ENCODE measurements around the gene RNF217. TPM values are rescaled to one million over a fixed set of nuclear protein-coding genes. Genes with fewer than 3 reads are reported as not detected.

RNF217 gene
- polyA plus RNA-seq, 1 donor (not counting 4 experiments of a cell fraction or from before 2014, with no cell fraction given), result 44.0 TPM

GRCh38 chr6:125138083-125138482 lies 175.8 kb downstream of the RNF217 start:
- Histone ChIP-seq H3K9me3 (ENCODE audit: control insufficient read depth, low read depth, low read length) (no peaks in the 10 kb centered on the region), H3K4me3 (ENCODE audit: control insufficient read depth in 2 of 3, extremely low read depth in 1 of 3, insufficient read depth in 2 of 3, low read depth in 1 of 3, low read length in 3 of 3) (no peak overlapping the region), H3K27ac (ENCODE audit: control insufficient read depth, insufficient read depth, low read length) (no peak overlapping the region), H3K79me2 (ENCODE audit: control insufficient read depth, insufficient read depth, low read length) (no peaks in the 10 kb centered on the region), H2AFZ (ENCODE audit: control insufficient read depth, low read length) (no peak overlapping the region), H4K20me1 (ENCODE audit: control insufficient read depth, extremely low read depth, insufficient read depth, low read length) (no peaks in the 10 kb centered on the region), H3K4me1 (ENCODE audit: control insufficient read depth, extremely low read depth, insufficient read depth, low read length) (no peaks in the 10 kb centered on the region), H3K9me1 (ENCODE audit: control insufficient read depth, extremely low read depth, insufficient read depth, low read length) (no peaks in the 10 kb centered on the region), H3K4me2 (ENCODE audit: control insufficient read depth, extremely low read depth, insufficient read depth, low read depth, low read length) (no peak overlapping the region), H3K36me3 (ENCODE audit: control insufficient read depth in 2 of 2, extremely low read depth in 1 of 2, insufficient read depth in 2 of 2, low read length in 2 of 2) (no peaks in the 10 kb centered on the region), H3K9ac (ENCODE audit: control insufficient read depth, extremely low read depth, insufficient read depth, low read length) (no peak overlapping the region), H3K27me3 (ENCODE audit: control insufficient read depth, extremely low read depth, insufficient read depth, low read length) (no peaks in the 10 kb centered on the region)
- FAIRE-seq (no peak), DNase-seq (ENCODE audit: low read depth, low spot score) (no peak)
- dilution Hi-C loops (cut with MboI; ENCODE audit: extremely low pct_ligation_motif_present, low sequenced_read_pairs), result no loop called here
- TF ChIP-seq CTCF (optimal IDR thresholded peaks at IDR 0.05 in 1 of 3, IDR thresholded peaks at IDR 0.05 in 1 of 3, conservative IDR thresholded peaks at IDR 0.05 in 1 of 3; ENCODE audit: extremely low read depth in 1 of 3, insufficient read depth in 2 of 3, low read length in 3 of 3) (no peak), EZH2 (IDR thresholded peaks at IDR 0.05; ENCODE audit: low read length) (no peak)

GRCh38 chr6:125140808-125141207 lies 178.6 kb downstream of the RNF217 start:
- H3K79me2 ChIP-seq (ENCODE audit: control insufficient read depth, insufficient read depth, low read length), result no peaks in the 10 kb centered on the region
- H3K4me2 ChIP-seq (ENCODE audit: control insufficient read depth, extremely low read depth, insufficient read depth, low read depth, low read length), result no peak overlapping the region
- dilution Hi-C loops (cut with MboI; ENCODE audit: extremely low pct_ligation_motif_present, low sequenced_read_pairs), result no loop called here
- DNase-seq (ENCODE audit: low read depth, low spot score) (no peak), FAIRE-seq (no peak)
- no peaks in the 10 kb centered on the region for H3K36me3 ChIP-seq (ENCODE audit: control insufficient read depth in 2 of 2, extremely low read depth in 1 of 2, insufficient read depth in 2 of 2, low read length in 2 of 2)
- no peaks in the 10 kb centered on the region for H3K27me3 ChIP-seq (ENCODE audit: control insufficient read depth, extremely low read depth, insufficient read depth, low read length)
- H3K27ac ChIP-seq (ENCODE audit: control insufficient read depth, insufficient read depth, low read length), result no peak overlapping the region
- H2AFZ ChIP-seq (ENCODE audit: control insufficient read depth, low read length), result peak overlapping the region; percentile 16
- no peak for TF ChIP-seq CTCF (optimal IDR thresholded peaks at IDR 0.05 in 1 of 3, IDR thresholded peaks at IDR 0.05 in 1 of 3, conservative IDR thresholded peaks at IDR 0.05 in 1 of 3; ENCODE audit: extremely low read depth in 1 of 3, insufficient read depth in 2 of 3, low read length in 3 of 3)
- TF ChIP-seq EZH2 (IDR thresholded peaks at IDR 0.05; ENCODE audit: low read length), result no peak
- no peak overlapping the region for H3K4me3 ChIP-seq (ENCODE audit: control insufficient read depth in 2 of 3, extremely low read depth in 1 of 3, insufficient read depth in 2 of 3, low read depth in 1 of 3, low read length in 3 of 3)
- no peaks in the 10 kb centered on the region for H3K9me1 ChIP-seq (ENCODE audit: control insufficient read depth, extremely low read depth, insufficient read depth, low read length)
- no peaks in the 10 kb centered on the region for H3K9me3 ChIP-seq (ENCODE audit: control insufficient read depth, low read depth, low read length)
- H3K9ac ChIP-seq (ENCODE audit: control insufficient read depth, extremely low read depth, insufficient read depth, low read length), result no peak overlapping the region
- H4K20me1 ChIP-seq (ENCODE audit: control insufficient read depth, extremely low read depth, insufficient read depth, low read length), result no peaks in the 10 kb centered on the region
- H3K4me1 ChIP-seq (ENCODE audit: control insufficient read depth, extremely low read depth, insufficient read depth, low read length), result no peaks in the 10 kb centered on the region

Other genes starting within 250 kb of the RNF217 start
- gene TPD52L1, start 191.3 kb downstream of the RNF217 start, polyA plus RNA-seq, result 99.6 to 135 TPM (median 129 TPM) in 3 replicates